Neural crest cell (in vitro differentiated cells): ENCODE results near the gene SUPT6H. TPM values are rescaled to one million over a fixed set of nuclear protein-coding genes. Genes with fewer than 3 reads are reported as not detected.

Experiments used
- DNase-seq: peaks from one replicate; pipeline ENCODE4 v3.0.0; 2021; ENCODE audit warnings: low read depth, mixed read lengths, low spot score
- H3K27ac Mint-ChIP-seq: one replicate; pipeline ENCODE4 v1.8.0; 2021; ENCODE audit warnings: mild to moderate bottlenecking, mixed read lengths; ENCODE audit not compliant: unreplicated experiment
- H3K27me3 Mint-ChIP-seq: 2 replicates; pipeline ENCODE4 v1.8.0; 2021; ENCODE audit warnings: low read depth, mild to moderate bottlenecking, mixed read lengths
- H3K36me3 Mint-ChIP-seq: 2 replicates; pipeline ENCODE4 v1.8.0; 2021; ENCODE audit warnings: low read depth, mild to moderate bottlenecking, mixed read lengths
- H3K4me1 Mint-ChIP-seq: 2 replicates; pipeline ENCODE4 v1.8.0; 2021; ENCODE audit warnings: mixed read lengths
- H3K4me3 Mint-ChIP-seq: one replicate; pipeline ENCODE4 v1.8.0; 2021; ENCODE audit warnings: mild to moderate bottlenecking, mixed read lengths
- H3K9me3 Mint-ChIP-seq: 2 replicates; pipeline ENCODE4 v1.8.0; 2021; ENCODE audit warnings: mixed read lengths
- CTCF ChIP-seq: fragments of 200-600 bp; sonication (generic); conservative IDR thresholded peaks from 2 replicates; pipeline ENCODE4 v1.5.0; 2021; ENCODE audit warnings: antibody characterized with exemption, mild to moderate bottlenecking
- total RNA-seq: library from RNA; stranded (reverse); gene quantifications from 2 replicates; pipeline ENCODE4 v1.2.1, GENCODE V29; 2021

The SUPT6H gene
- total RNA-seq, 1 donor from 2014 or later, result 70.0 TPM

- peaks cover 20% of the 10 kb centered on the region for H3K36me3 Mint-ChIP-seq
- TF ChIP-seq CTCF, result no peak
- no peaks in the 10 kb centered on the region for H3K9me3 Mint-ChIP-seq
- peak overlapping the region; percentile 42 for H3K4me3 Mint-ChIP-seq
- DNase-seq, result no peak
- H3K4me1 Mint-ChIP-seq, result peaks cover 30% of the 10 kb centered on the region
- H3K27ac Mint-ChIP-seq, result peak overlapping the region; percentile 32
- H3K27me3 Mint-ChIP-seq, result no peaks in the 10 kb centered on the region
These were observed 20.4 kb upstream of the SUPT6H start for GRCh38 chr17:28641579-28641978.

- Mint-ChIP-seq H3K4me3 (peak overlapping the region; percentile 93), H3K4me1 (peaks cover 35% of the 10 kb centered on the region), H3K27ac (peak overlapping the region; percentile 71), H3K9me3 (no peaks in the 10 kb centered on the region), H3K27me3 (no peaks in the 10 kb centered on the region), H3K36me3 (peaks cover 12% of the 10 kb centered on the region)
- peak; percentile 26 for DNase-seq
- TF ChIP-seq CTCF, result peak; percentile 71
These were observed 17.8 kb upstream of the SUPT6H start for GRCh38 chr17:28643983-28644786.

- peak within 1 kb of the TSS; percentile 93 for H3K4me3 Mint-ChIP-seq
- peaks cover 9% of the 10 kb centered on the region for H3K36me3 Mint-ChIP-seq
- H3K4me1 Mint-ChIP-seq, result peaks cover 35% of the 10 kb centered on the region
- no peak for TF ChIP-seq CTCF
- peak; percentile 81 for DNase-seq
- H3K27me3 Mint-ChIP-seq, result no peaks in the 10 kb centered on the region
- H3K27ac Mint-ChIP-seq, result peak within 1 kb of the TSS; percentile 71
- H3K9me3 Mint-ChIP-seq, result no peaks in the 10 kb centered on the region
These were observed 17.0 kb upstream of the SUPT6H start, which contains the start of gene BLTP2 for GRCh38 chr17:28644787-28645575. TSS of gene BLTP2 (minus strand) at chr17:28645158. CDS start at chr17:28645056, 102 bp downstream.

- Mint-ChIP-seq H3K36me3 (peaks cover 9% of the 10 kb centered on the region), H3K4me3 (peak overlapping the region; percentile 79), H3K9me3 (no peaks in the 10 kb centered on the region), H3K27ac (no peak overlapping the region), H3K4me1 (peaks cover 35% of the 10 kb centered on the region), H3K27me3 (no peaks in the 10 kb centered on the region)
- no peak for TF ChIP-seq CTCF
- DNase-seq, result no peak
These were observed 16.4 kb upstream of the SUPT6H start for GRCh38 chr17:28645576-28645939.

GRCh38 chr17:28646039-28646754, 15.8 kb upstream of the SUPT6H start:
- Mint-ChIP-seq H3K4me1 (peaks cover 35% of the 10 kb centered on the region), H3K36me3 (peaks cover 9% of the 10 kb centered on the region), H3K9me3 (no peaks in the 10 kb centered on the region), H3K27ac (peak overlapping the region; percentile 41), H3K27me3 (no peaks in the 10 kb centered on the region), H3K4me3 (peak overlapping the region; percentile 79)
- no peak for TF ChIP-seq CTCF
- DNase-seq, result no peak
